NCI-H460 (cell line): Measurements from ENCODE around the gene MLIP. TPM values are rescaled to one million over a fixed set of nuclear protein-coding genes. Genes with fewer than 3 reads are reported as not detected.
"Not testable (repeated sequence)": the region's sequence is repeated elsewhere in the genome, so short reads cannot be mapped to it uniquely, and the experiment has no call there.

Experiments
- DNase-seq: peaks from one replicate; pipeline ENCODE4 v3.0.0-alpha.2; 2016; ENCODE audit warnings: low read depth; ENCODE audit errors: extremely low read depth
- polyA plus RNA-seq: library from polyadenylated mRNA; depleted of rRNA; stranded (reverse); fragments of >200 nt; gene quantifications from 2 replicates; pipeline ENCODE4 v1.2.3, GENCODE V29; 2014; cell fraction: nucleus; rRNA removed
- total RNA-seq: library from RNA; depleted of rRNA; stranded (reverse); fragments of >200 nt; shearing (Covaris generic); gene quantifications from 2 replicates; pipeline ENCODE4 v1.2.3, GENCODE V29; 2014; rRNA removed

The MLIP gene, protein sequence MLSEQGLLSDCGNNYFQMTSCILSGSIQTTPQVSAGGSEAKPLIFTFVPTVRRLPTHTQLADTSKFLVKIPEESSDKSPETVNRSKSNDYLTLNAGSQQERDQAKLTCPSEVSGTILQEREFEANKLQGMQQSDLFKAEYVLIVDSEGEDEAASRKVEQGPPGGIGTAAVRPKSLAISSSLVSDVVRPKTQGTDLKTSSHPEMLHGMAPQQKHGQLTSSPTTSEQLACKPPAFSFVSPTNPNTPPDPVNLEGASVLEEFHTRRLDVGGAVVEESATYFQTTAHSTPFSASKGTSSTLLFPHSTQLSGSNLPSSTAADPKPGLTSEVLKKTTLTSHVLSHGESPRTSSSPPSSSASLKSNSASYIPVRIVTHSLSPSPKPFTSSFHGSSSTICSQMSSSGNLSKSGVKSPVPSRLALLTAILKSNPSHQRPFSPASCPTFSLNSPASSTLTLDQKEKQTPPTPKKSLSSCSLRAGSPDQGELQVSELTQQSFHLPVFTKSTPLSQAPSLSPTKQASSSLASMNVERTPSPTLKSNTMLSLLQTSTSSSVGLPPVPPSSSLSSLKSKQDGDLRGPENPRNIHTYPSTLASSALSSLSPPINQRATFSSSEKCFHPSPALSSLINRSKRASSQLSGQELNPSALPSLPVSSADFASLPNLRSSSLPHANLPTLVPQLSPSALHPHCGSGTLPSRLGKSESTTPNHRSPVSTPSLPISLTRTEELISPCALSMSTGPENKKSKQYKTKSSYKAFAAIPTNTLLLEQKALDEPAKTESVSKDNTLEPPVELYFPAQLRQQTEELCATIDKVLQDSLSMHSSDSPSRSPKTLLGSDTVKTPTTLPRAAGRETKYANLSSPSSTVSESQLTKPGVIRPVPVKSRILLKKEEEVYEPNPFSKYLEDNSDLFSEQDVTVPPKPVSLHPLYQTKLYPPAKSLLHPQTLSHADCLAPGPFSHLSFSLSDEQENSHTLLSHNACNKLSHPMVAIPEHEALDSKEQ
- not detected in 2 replicates for total RNA-seq
- polyA plus RNA-seq = not detected in 2 replicates

DNA sequence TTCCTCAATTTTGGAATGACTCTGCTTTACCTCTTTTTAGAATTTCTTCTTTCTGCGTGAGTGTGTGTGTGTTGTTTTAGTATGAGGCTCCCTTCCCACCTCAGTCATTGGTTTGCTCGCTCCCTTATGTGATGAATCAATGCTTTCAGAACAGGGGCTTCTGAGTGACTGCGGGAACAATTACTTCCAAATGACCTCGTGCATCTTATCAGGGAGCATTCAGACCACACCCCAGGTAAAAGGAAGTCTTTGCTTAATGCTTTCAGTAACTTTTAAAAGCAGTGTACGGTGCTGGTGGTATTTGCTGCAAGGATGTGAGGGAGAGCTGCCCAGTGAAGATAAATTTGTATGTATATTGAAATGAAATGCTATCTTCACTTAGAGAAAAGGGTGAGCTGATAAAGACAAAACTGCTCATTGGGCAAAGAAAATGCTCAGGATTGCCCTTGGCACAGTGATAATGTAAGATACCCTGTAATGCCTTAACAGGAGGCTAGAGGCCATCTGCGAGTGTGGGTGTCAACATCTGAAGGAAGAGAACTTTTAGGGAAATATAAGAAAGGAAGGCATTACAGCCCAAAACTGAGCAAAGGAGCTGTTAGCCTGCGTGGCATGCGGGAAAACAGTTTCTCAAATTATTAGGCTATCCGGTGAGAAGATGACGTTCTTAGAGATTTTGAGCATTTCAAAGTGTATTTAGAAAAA is at the start of gene MLIP:
TSS of gene MLIP (plus strand) at position 103 of the 705 bp plus-strand sequence. CDS start at position 140, 37 bp downstream.
- DNase-seq = no peak

DNA sequence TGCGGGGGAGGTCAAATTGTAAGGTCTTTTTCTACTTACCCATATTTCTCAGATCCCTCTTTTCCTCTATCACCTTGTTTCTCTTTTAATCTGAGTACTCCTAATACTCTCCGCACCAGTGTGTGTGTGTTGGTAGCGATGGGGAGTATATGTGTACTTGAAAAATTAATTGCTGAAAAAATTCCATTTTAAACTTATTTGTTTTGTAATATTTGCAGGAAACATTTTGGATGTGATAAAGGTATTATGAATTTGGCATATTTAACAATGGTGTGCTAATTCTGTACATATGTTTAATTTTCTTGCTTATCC is 48.1 kb upstream of the MLIP start:
- no peak for DNase-seq

DNA sequence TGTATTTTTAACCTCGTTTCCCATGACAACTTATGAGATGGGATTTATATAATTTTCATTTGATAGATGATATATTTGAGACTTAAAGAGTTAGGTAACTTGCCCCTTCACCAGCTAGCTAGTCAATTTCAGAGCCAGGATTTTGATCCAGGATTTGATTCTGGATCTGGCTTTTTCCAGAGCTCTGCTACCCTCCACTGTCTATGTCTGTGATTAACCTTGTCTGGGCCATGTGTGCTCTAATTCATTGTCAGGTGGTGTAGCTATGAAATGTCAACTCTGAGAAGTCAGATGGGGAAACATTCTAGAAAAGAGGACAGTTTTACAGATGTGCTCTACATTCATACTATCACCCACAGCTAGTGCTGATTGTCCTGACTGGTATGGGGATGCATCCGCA is 42.5 kb upstream of the MLIP start:
- no peak for DNase-seq

DNA sequence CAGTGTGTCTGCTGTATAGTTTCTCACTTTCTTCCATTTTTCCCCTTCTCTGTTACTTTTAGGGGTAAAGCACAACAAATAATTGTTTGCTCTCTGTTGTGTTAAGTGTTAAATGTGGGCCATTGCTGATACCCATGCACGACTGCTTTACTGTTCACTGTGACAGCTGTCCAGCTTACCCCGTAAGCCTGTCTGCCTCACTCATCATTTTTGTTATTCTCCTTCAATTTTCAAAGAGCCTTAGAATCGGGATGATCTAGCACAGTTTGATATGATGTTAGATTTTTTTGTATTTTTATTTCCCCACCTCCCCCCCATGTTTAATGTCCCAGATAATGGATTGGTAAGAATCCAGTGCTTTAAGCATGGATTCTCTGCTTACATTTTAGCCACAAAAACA is 41.2 kb upstream of the MLIP start:
- no peak for DNase-seq

DNA sequence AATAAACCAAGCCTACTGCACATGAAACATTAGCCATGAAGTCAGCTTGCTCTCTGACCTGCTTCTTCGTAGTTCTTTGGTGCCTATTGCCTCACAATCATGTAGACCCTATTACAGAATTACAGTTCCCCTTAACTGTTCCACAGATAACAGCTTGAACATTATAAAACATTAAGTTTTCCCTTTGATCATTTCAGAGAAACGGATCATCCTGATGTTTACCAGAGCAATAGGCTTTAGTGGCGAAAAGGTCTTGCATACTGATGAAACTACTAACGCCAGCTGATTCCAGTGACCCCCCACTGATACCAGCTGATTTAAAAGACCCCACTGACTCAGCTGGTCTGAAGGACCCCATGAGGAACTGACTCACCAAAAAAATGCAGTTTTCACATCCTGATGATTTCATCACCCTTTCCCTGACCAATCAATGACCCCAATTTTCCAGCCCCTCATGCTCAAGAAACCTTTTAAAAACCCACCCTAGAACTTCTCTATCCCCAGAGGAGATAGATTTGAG is 39.4 kb upstream of the MLIP start:
- no peak for DNase-seq

DNA sequence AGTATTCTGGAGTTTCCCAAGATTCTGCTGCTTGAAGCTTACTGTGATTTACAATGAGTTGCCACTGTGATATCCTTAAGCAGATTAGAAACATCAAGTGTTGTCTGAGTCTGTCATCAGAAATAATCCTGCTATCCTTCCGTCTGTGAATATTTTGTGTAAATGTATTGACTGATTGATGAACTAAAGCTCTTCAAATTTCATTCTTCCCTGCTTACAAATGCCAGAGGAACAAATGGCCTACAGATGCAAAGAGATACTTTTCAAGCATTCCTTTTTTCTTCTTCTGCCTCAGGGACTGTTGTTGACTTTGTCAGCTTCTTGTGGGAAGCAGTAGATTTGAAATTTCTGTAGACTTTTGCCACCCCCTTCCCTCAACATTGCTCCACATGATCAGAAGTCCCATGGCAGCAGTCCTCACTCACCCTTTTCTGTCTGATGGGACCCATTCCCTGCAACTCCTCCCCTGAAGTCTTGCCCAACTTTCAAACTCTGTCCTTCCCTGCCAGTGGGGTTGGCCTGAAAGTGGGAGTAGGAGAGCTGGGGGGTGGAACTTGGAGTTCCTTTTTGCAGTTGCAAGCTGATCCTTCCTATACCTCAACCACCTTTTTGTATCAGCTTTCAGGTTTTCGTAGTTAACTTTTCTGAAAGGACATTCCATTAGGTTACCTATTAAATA is 38.5 kb upstream of the MLIP start:
- no peak for DNase-seq

DNA sequence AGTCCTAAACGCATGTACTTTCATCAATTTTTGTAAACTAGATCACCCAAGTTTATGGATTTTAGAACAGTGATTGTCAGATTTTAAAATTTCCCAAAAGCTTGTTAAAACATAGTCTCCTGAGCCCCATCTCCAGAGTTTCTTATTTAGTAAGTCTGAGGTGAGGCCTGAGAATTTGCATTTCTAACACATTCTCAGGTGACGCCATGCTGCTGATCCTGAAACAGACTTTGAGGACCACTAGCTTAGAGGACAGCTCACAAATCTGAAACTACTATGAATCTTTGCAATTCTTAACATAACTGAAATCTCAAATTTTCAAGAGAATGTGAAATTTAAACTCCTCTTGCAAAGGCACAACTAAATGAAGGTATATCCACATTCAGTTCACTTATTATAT is 37.8 kb upstream of the MLIP start:
- DNase-seq = no peak

DNA sequence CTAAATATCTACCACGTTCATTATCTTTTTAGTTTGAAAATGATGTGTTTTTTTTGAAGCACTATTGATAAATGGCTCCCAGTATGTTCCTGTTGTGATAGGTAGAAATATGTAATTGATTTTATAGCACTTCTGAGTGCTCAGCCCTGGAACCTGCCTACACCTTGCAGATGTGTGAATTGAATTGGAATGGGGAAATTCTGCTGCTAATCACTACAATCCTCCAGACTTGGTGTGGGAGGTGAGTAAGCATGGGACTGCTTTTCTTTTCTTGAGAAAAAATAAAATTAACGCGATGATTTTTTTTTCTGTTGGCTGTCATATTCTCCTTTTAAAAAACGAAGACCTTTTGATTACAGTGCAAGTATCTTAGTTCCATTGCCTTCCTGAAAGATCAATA is 37.1 kb upstream of the MLIP start:
- no peak for DNase-seq

DNA sequence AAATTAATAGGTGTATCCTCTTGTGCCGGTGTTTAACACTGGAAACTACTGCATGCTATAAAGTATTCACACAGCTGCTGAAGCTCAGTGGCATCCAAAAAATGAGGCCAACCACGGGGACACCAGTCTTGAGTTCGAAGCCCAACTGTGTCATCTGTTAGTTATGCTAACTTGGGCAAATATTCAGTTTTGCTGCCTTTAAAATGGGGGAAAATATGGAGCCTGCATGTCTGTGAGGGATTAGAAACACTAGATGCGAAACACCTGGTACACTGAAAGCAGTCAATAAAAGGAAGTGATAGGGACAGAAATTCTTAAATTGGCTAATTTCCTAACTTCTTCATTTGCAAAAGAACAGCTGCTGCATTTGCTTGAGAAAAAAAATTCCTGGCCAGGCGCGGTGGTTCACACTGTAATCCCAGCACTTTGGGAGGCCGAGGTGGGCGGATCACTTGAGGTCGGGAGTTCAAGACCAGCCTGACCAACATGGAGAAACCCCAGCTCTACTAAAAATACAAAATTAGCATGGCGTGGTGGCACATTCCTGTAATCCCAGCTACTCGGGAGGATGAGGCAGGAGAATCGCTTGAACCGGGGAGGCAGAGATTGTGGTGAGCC is 36.6 kb upstream of the MLIP start:
- no peak for DNase-seq

DNA sequence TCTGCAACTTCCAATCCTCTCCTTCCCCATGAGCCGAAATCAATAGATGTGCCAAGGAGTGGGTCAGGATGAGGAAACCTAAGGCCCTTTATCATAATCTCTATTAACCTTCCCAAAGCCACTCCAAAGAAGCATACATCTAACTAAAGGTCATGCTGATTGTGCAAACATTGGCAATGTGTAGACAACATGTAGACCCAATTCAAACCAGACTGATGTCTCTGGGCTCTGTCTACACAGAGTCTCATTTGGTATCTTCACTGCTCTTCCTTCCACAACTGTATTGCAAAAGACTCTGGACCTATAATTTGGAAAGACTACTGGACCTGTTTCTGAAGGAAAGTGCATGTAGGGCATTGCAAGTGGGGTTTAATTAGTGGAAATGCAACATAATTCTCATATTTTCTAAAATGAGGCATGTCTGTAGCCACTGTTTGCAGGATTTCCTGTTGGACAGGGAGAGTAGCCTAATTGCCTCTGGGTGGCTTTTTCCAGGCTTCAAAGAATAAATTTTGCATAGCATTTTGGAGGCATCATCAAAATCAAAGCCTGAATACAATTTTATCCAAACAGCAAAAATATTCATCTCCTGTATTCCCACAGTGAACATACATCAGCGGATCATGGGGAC is 35.0 kb upstream of the MLIP start:
- DNase-seq = no peak

DNA sequence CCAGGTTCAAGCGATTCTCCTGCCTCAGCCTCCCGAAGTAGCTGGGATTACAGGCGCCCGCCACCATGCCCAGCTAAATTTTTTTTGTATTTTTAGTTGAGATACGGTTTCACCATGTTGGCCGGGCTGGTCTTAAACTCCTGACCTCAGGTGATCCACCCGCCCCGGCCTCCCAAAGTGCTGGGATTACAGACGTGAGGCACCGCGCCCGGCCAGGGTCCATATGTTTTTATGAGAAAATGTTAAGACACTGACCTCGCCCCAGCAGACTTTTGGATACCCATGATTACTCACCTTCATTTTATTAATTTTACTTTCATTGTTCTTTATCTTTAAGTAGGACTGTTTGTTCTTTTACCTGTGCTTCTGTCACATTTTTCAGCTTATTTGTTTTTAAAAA is 29.7 kb upstream of the MLIP start:
- DNase-seq = not testable (repeated sequence)

DNA sequence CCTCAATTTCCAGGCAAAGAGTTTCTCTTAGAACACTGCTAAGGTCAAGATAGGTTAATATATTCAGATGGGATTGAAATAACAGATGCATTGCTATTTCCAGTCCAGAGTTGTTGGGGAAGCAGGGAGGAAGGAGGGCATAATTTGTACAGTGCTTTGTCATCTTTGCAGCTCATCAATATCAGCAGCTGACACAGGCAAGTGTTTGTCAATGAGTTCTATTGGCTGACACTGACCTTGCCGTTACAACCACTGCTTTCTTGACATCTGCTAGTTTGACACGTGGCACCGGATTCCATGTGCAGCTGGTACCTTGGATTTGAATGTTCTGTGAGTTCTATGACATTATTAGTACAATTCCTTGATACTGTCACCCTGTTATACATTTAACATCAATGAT is 28.0 kb upstream of the MLIP start:
- no peak for DNase-seq

DNA sequence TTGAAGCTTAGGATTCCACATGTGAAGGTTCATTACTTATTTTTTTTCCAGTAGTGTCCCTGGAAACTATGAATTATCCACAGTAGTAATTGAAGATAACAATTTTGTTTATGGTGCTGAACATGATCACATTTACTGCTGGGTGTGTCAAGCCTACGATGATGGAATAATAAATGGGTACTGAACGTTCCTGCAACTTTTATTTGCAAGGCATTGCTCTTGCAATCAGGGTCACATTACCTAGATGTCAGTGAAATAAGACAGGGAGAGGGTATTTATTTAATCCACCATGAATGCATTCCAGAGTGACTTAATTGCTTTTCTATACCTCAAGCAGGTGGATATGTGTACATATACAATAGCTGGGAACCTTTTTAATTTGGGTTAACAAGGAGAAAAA is 27.0 kb upstream of the MLIP start:
- DNase-seq = no peak

DNA sequence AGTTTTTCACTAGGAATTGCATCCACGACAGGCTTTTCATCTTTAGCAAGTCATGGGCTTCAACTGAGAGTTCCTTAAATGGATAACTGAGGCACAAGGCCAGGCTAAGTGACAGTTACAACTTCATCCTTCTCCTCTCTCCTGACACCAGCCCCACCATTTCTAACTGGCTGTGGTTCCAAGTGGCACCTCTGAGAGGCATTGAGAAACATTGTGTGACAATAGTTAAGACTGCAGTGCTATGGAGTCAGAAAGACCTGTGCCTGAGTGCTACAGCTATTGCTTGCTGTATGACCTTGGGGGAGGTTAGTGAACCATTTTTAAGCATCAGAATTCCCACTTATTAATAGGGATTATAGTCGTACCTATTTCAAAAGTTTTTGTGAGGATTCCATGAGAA is 26.2 kb upstream of the MLIP start:
- no peak for DNase-seq

DNA sequence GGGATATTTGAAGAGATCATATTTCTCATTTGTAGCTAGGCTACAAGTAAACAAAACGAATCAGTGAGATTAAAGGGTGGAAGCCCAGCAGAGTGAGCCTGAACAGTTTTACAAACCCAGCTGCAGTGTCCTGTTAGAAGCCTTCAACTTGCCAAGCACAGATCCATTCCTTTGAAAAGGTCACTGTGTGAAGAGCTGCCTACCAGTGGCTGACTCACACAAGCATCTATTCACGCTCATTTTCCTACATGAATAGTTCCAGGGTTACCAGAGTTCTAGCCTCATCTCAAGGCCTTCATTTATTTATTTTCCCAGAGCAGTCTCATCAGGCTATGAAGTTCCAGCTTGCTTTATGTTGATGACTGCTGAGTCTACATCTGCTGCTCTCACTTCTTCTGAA is 25.7 kb upstream of the MLIP start:
- no peak for DNase-seq

DNA sequence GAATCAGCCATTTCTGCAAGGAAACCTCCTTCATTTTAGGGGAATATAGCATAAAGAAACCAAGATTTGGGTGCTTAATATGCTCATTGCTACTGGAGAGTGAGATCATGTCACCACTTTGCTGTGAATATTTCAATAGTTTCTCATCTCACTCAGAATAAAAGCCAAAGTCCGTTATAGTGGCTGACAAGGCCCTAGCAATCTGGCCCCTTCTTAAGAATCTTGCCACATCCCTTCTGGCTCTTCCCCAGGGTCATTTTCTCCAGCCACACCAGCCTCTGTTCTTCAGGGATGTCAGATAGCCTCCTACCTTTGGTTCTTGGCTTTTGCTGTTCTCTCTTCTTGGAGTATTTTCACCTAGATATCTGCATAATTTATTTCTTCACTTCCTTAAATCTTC is 24.8 kb upstream of the MLIP start:
- no peak for DNase-seq

DNA sequence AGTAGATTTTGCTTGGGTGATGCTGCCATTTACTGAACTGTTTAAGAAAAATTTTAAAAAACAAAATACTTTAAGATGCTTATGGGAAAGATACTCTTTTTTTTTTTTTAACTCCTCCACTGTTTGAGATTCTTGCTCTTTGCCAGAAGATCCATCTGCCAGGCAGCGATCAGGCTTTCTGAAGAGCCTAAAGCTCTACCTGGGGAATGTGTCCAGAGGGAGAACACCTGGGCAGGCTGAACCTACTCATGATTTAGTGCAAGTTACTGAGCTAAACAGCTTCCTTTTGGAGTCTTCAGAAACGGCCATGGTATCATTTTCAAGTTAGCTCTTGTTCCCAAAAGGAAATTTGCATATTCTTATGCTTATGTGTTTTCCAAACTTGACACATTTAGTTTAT is 23.5 kb upstream of the MLIP start:
- DNase-seq = no peak

DNA sequence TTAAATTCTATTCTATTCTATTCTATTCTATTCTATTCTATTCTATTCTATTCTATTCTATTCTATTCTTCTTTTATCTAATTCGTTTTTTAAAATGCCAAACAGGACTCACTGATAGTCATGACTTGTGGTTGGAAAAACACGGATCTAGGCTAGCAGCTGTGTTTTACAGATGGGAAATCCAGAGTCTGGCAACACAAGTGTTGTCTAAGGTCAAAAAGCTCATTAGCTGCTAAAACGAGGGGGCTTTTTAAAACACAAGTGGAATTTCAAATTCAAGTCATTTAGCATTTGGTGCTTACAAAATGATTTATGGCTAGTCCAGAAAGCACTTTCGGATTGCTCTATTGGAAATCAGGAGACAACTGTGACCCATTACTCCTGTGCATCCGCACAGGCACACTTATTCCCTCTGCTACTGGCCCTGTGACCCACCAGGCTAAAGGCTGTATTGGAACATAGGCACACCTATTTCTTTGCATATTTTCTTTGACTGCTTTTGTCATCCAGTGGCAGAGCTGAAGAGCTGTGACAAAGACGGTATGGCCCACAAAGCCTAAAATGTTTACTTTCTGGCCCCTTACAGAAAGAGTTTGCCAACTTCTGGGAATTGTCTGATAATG is 17.8 kb upstream of the MLIP start:
- no peak for DNase-seq

DNA sequence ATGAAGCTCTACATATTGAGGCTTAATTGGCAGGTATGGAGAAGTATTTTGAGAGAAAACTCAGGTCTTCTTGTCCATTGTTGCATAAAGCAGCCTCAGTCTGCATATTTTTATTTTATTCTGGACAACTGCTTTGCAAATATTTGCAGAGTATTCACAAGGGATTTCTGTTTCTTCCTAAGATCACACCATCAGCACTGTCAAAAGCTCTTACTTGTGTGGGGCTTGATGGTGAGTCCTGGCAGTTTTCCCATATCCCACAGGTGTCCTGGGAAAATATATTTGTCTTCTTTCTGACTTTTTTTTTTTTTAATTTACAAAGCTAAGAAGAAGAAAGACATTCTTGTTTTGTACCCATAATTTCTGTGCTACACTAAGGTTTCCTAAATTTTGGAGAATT is 16.9 kb upstream of the MLIP start:
- DNase-seq = no peak
